HG03025 (cell line): ENCODE data around the gene WNK1.

Source experiments
- ATAC-seq: cut with Tn5 transposase; IDR thresholded peaks from one replicate; pipeline ENCODE4 v1.9.1; 2021; ENCODE audit warnings: mild to moderate bottlenecking, moderate library complexity; ENCODE audit not compliant: unreplicated experiment, low FRiP score

WNK1 gene

GRCh38 chr12:851343-851742, 99.0 kb downstream of the WNK1 start:
- ATAC-seq = no peak

- ATAC-seq = no peak
Observed at GRCh38 chr12:851913-852312, 99.5 kb downstream of the WNK1 start.

- no peak for ATAC-seq
Observed at GRCh38 chr12:852864-853263, 100.5 kb downstream of the WNK1 start.

- no peak for ATAC-seq
Observed at GRCh38 chr12:857611-858010, 105.2 kb downstream of the WNK1 start.

- ATAC-seq = no peak
Observed at GRCh38 chr12:862303-862911, 110.0 kb downstream of the WNK1 start.

GRCh38 chr12:863285-863684, 110.9 kb downstream of the WNK1 start:
- no peak for ATAC-seq

GRCh38 chr12:865614-866013, 113.2 kb downstream of the WNK1 start:
- ATAC-seq = no peak

GRCh38 chr12:867905-868304, 115.5 kb downstream of the WNK1 start:
- ATAC-seq = no peak

GRCh38 chr12:868722-869121, 116.3 kb downstream of the WNK1 start:
- no peak for ATAC-seq

GRCh38 chr12:870378-870777, 118.0 kb downstream of the WNK1 start:
- no peak for ATAC-seq

GRCh38 chr12:873954-874353, 121.6 kb downstream of the WNK1 start:
- ATAC-seq = no peak

- no peak for ATAC-seq
Observed at GRCh38 chr12:879641-880040, 127.3 kb downstream of the WNK1 start.

GRCh38 chr12:880656-881055, 128.3 kb downstream of the WNK1 start:
- ATAC-seq = no peak

GRCh38 chr12:884746-885414, 132.5 kb downstream of the WNK1 start:
- no peak for ATAC-seq

GRCh38 chr12:885701-886100, 133.3 kb downstream of the WNK1 start:
- ATAC-seq = no peak

GRCh38 chr12:886206-886605, 133.8 kb downstream of the WNK1 start:
- no peak for ATAC-seq

- ATAC-seq = no peak
Observed at GRCh38 chr12:894226-894625, 141.8 kb downstream of the WNK1 start.

GRCh38 chr12:896031-896430, 143.7 kb downstream of the WNK1 start:
- ATAC-seq = no peak

GRCh38 chr12:897386-897785, 145.0 kb downstream of the WNK1 start:
- no peak for ATAC-seq

GRCh38 chr12:902581-902980, 150.2 kb downstream of the WNK1 start:
- no peak for ATAC-seq

- ATAC-seq = no peak
Observed at GRCh38 chr12:903055-903454, 150.7 kb downstream of the WNK1 start.

GRCh38 chr12:904010-904414, 151.6 kb downstream of the WNK1 start:
- ATAC-seq = no peak
